K562 (cell line): ENCODE measurements around the gene ZMYM4. TPM values are rescaled to one million over a fixed set of nuclear protein-coding genes. Genes with fewer than 3 reads are reported as not detected.
A peak's percentile ranks its signal among the peaks of the same experiment; 100 is the strongest.

Source experiments
- ATF2 ChIP-seq: sonication (generic); formaldehyde crosslinking; IDR thresholded peaks from 2 replicates; pipeline ENCODE4 v1.8.1; 2022; ENCODE audit warnings: missing genetic modification reagents
- DIDO1 ChIP-seq: fragments of 450-650 bp; IDR thresholded peaks from 2 replicates; pipeline ENCODE4 v1.6.1; 2016; ENCODE audit warnings: low read depth, missing biosample characterization, missing genetic modification characterization
- E2F4 ChIP-seq: sonication (generic); formaldehyde crosslinking; IDR thresholded peaks from 2 replicates; pipeline ENCODE4 v1.8.0; 2022; ENCODE audit warnings: mild to moderate bottlenecking, low read depth, missing genetic modification reagents
- FOSL1 ChIP-seq: fragments of 200-800 bp; sonication (Bioruptor generic); conservative IDR thresholded peaks from 2 replicates; pipeline ENCODE4 v1.6.1; 2016; ENCODE audit warnings: missing genetic modification characterization, missing compliant biosample characterization
- FOXA1 ChIP-seq: fragments of 450-650 bp; IDR thresholded peaks from 2 replicates; pipeline ENCODE4 v1.6.1; 2016; ENCODE audit warnings: mild to moderate bottlenecking, borderline replicate concordance
- HBP1 ChIP-seq: fragments of 450-650 bp; formaldehyde crosslinking; IDR thresholded peaks from 2 replicates; pipeline ENCODE4 v1.4.0; 2022; ENCODE audit warnings: missing genetic modification characterization
- KHSRP ChIP-seq: fragments of 450-650 bp; IDR thresholded peaks from 2 replicates; pipeline ENCODE4 v1.6.1; 2017
- L3MBTL2 ChIP-seq: fragments of 450-650 bp; IDR thresholded peaks from 2 replicates; pipeline ENCODE4 v1.6.1; 2016; ENCODE audit warnings: mild to moderate bottlenecking, moderate library complexity
- NBN ChIP-seq: fragments of 450-650 bp; IDR thresholded peaks from 2 replicates; pipeline ENCODE4 v1.6.1; 2016; ENCODE audit warnings: low read depth, mild to moderate bottlenecking
- PRPF4 ChIP-seq: fragments of 200-400 bp; formaldehyde crosslinking; IDR thresholded peaks from one replicate; pipeline ENCODE4 v1.6.1; 2017; ENCODE audit warnings: low read length, low read depth, mild to moderate bottlenecking; ENCODE audit not compliant: insufficient read depth, poor library complexity, severe bottlenecking
- SMAD3 ChIP-seq: fragments of 450-650 bp; formaldehyde crosslinking; conservative IDR thresholded peaks from 2 replicates; pipeline ENCODE4 v1.4.0; 2020; ENCODE audit warnings: mild to moderate bottlenecking
- SMARCE1 ChIP-seq: fragments of 450-650 bp; IDR thresholded peaks from 2 replicates; pipeline ENCODE4 v1.7.1; 2016; ENCODE audit warnings: mild to moderate bottlenecking
- SOX6 ChIP-seq: fragments of 450-650 bp; IDR thresholded peaks from 2 replicates; pipeline ENCODE4 v1.6.1; 2014; ENCODE audit warnings: mild to moderate bottlenecking
- U2AF1 ChIP-seq: fragments of 200-400 bp; formaldehyde crosslinking; optimal IDR thresholded peaks from 2 replicates; pipeline ENCODE3; 2017; ENCODE audit warnings: mild to moderate bottlenecking, low read depth, low read length, moderate library complexity
- USF2 ChIP-seq: sonication (generic); formaldehyde crosslinking; IDR thresholded peaks from 2 replicates; pipeline ENCODE4 v1.5.0; 2020; ENCODE audit warnings: missing genetic modification reagents
- XRCC4 ChIP-seq: IDR thresholded peaks from one replicate; pipeline ENCODE4 v1.6.1; 2011; ENCODE audit not compliant: insufficient read depth, insufficient read length; ENCODE audit errors: extremely low read depth
- XRCC5 ChIP-seq: fragments of 200-400 bp; formaldehyde crosslinking; IDR thresholded peaks from 2 replicates; pipeline ENCODE4 v1.6.1; 2017; ENCODE audit warnings: low read depth, mild to moderate bottlenecking, low read length
- ZBED1 ChIP-seq: IDR thresholded peaks from 2 replicates; pipeline ENCODE4 v1.6.1; 2014
- ZBTB1 ChIP-seq: sonication (generic); formaldehyde crosslinking; IDR thresholded peaks from 2 replicates; pipeline ENCODE4 v1.8.1; 2023; ENCODE audit warnings: missing genetic modification reagents, low read depth, mild to moderate bottlenecking, borderline replicate concordance
- ZBTB9 ChIP-seq: fragments of 450-650 bp; formaldehyde crosslinking; IDR thresholded peaks from 2 replicates; pipeline ENCODE4 v1.4.0; 2020; ENCODE audit warnings: mild to moderate bottlenecking, moderate library complexity
- ZNF280A ChIP-seq: fragments of 450-650 bp; IDR thresholded peaks from 2 replicates; pipeline ENCODE4 v1.6.1; 2018; ENCODE audit warnings: mild to moderate bottlenecking, low read depth; ENCODE audit not compliant: partially characterized antibody
- ZNF384 ChIP-seq: IDR thresholded peaks from 2 replicates; pipeline ENCODE4 v1.6.1; 2012; ENCODE audit warnings: low read depth, low read length, improper control_type of control experiment
- ZNF41 ChIP-seq: fragments of 250-450 bp; sonication (Bioruptor Pico); conservative IDR thresholded peaks from 2 replicates; pipeline ENCODE4 v1.4.0; 2020; ENCODE audit warnings: mild to moderate bottlenecking
- polyA plus RNA-seq, 8 experiments: library from polyadenylated mRNA; depleted of rRNA in 4 of 8; stranded (reverse) in 5 of 8; unstranded in 3 of 8; fragments of >200 nt; fragmentation: Nextera tagmentation in 2 of 8; fragmentation: Illumina TruSeq in 1 of 8; extraction: Ambion mirVana in 2 of 8; extraction: Trizol in 1 of 8; gene quantifications; 2 replicates each; pipeline versions ENCODE4 v1.2.1 to v1.2.3, GENCODE V29; 2011 to 2014; ENCODE audit warnings: inconsistent platforms in 1 of 8, missing spikeins in 1 of 8
- total RNA-seq, 7 experiments: library from RNA; depleted of rRNA in 6 of 7; stranded (reverse); fragments of >200 nt in 6 of 7; fragmentation: Illumina TruSeq in 2 of 7; extraction: Trizol in 2 of 7; gene quantifications; 2 replicates each; pipeline versions ENCODE4 v1.2.1 to v1.2.3, GENCODE V29; 2011 to 2021; ENCODE audit warnings: low replicate concordance in 1 of 7

Gene ZMYM4
- total and polyA plus RNA-seq, 9 of the 15 experiments (the other 6 are each of a cell fraction or from before 2014, with no cell fraction given): 15.2 to 77.2 (median 63.3) TPM

- no peak for TF ChIP-seq SMAD3
- TF ChIP-seq ZNF280A: no peak
- TF ChIP-seq FOSL1 (tag): peak; percentile 91
- no peak for TF ChIP-seq USF2 (CRISPR knock-in tag)
- no peak for TF ChIP-seq XRCC4
- TF ChIP-seq SOX6: no peak; the same call in 1 of the 2 replicates
- no peak for TF ChIP-seq DIDO1 (tag)
- no peak for TF ChIP-seq HBP1 (CRISPR knock-in tag)
- no peak for TF ChIP-seq KHSRP
- TF ChIP-seq XRCC5: no peak
- TF ChIP-seq ZBED1: no peak
- 0 out of 2 replicates have a peak, but pooled peaks have one; percentile 8 for TF ChIP-seq NBN
- TF ChIP-seq L3MBTL2: peak; percentile 46; the same call in 1 of the 2 replicates
- TF ChIP-seq ZNF384: no peak
- TF ChIP-seq E2F4: no peak
- no peak for TF ChIP-seq PRPF4
- no peak for TF ChIP-seq FOXA1
- TF ChIP-seq ATF2 (CRISPR knock-in tag): no peak
- 0 out of 2 replicates have a peak, but pooled peaks have one; percentile 5 for TF ChIP-seq SMARCE1
- no peak for TF ChIP-seq ZNF41 (CRISPR knock-in tag)
- no peak for TF ChIP-seq ZBTB1
- TF ChIP-seq ZBTB9: 0 out of 2 replicates have a peak, but pooled peaks have one; percentile 7
- TF ChIP-seq U2AF1: no peak
Observed at GRCh38 chr1:35279555-35279904, 11.0 kb downstream of the ZMYM4 start (continued).
